NCI-H82 treated with DMSO at 0.1 percent for 48 hours (cell line): ENCODE data around the gene CASP9.
"Not testable (repeated sequence)": the region's sequence is repeated elsewhere in the genome, so short reads cannot be mapped to it uniquely, and the experiment has no call there.

Source experiments
- DNase-seq: peaks from one replicate; lab custom pipeline; 2025; ENCODE audit not compliant: unreplicated experiment; lab: John Stamatoyannopoulos, UW

The CASP9 gene

GRCh38 chr1:15471723-15472122 is 52.3 kb downstream of the CASP9 start:
- DNase-seq = not testable (repeated sequence)

- DNase-seq = not testable (repeated sequence)
Observed at GRCh38 chr1:15471067-15471466, 52.9 kb downstream of the CASP9 start.

GRCh38 chr1:15469821-15470448 is 54.1 kb downstream of the CASP9 start:
- not testable (repeated sequence) for DNase-seq

- DNase-seq = no peak
Observed at GRCh38 chr1:15469361-15469760, 54.7 kb downstream of the CASP9 start.

GRCh38 chr1:15468145-15468544 is 55.9 kb downstream of the CASP9 start:
- no peak for DNase-seq

GRCh38 chr1:15466955-15467625 is 56.9 kb downstream of the CASP9 start:
- not testable (repeated sequence) for DNase-seq

- no peak for DNase-seq
Observed at GRCh38 chr1:15465674-15466073, 58.3 kb downstream of the CASP9 start.

GRCh38 chr1:15463926-15464322 is 60.1 kb downstream of the CASP9 start:
- DNase-seq = not testable (repeated sequence)

- DNase-seq = not testable (repeated sequence)
Observed at GRCh38 chr1:15463064-15463800, 60.8 kb downstream of the CASP9 start.

- no peak for DNase-seq
Observed at GRCh38 chr1:15460708-15461095, 63.3 kb downstream of the CASP9 start.

GRCh38 chr1:15459771-15460707 is 64.0 kb downstream of the CASP9 start:
- DNase-seq = no peak

- DNase-seq = not testable (repeated sequence)
Observed at GRCh38 chr1:15458388-15458787, 65.6 kb downstream of the CASP9 start.

GRCh38 chr1:15457585-15457984 is 66.4 kb downstream of the CASP9 start:
- no peak for DNase-seq

- no peak for DNase-seq
Observed at GRCh38 chr1:15456313-15456954, 67.6 kb downstream of the CASP9 start, which contains the start of gene CELA2A. Gene CELA2A (plus strand): TSS chr1:15456732. CDS start chr1:15456754, 22 bp downstream.

- DNase-seq = no peak
Observed at GRCh38 chr1:15455522-15455921, 68.5 kb downstream of the CASP9 start.

GRCh38 chr1:15454256-15454655 is 69.8 kb downstream of the CASP9 start:
- DNase-seq = no peak

- DNase-seq = no peak
Observed at GRCh38 chr1:15453734-15454133, 70.3 kb downstream of the CASP9 start.

GRCh38 chr1:15452866-15453571 is 71.0 kb downstream of the CASP9 start:
- no peak for DNase-seq

- DNase-seq = no peak
Observed at GRCh38 chr1:15452216-15452615, 71.8 kb downstream of the CASP9 start.
